Measurements from ENCODE around the gene RARB. TPM values are rescaled to one million over a fixed set of nuclear protein-coding genes. Genes with fewer than 3 reads are reported as not detected.

The RARB gene
- total RNA-seq, 2 experiments from 2014 or later = not detected

GRCh38 chr3:25427563-25427941, 511 bp upstream of the RARB start:
- ChIA-PET CTCF (no interaction called here), POLR2A (no interaction called here)
- Mint-ChIP-seq H3K27me3 (peaks cover 44% of the 10 kb centered on the region), H3K27ac (no peak overlapping the region), H3K36me3 (ENCODE audit: low read depth) (no peaks in the 10 kb centered on the region), H3K4me3 (no peak overlapping the region), H3K4me1 (peaks cover 3% of the 10 kb centered on the region), H3K9me3 (no peaks in the 10 kb centered on the region)
- DNase-seq = no peak

- POLR2A ChIA-PET = no interaction called here
- no peak for DNase-seq
- CTCF ChIA-PET = interaction anchor here (1.0 kb wide), 1 partner anchor 16 kb away, joined by 3 read pairs; no protein-coding TSS in a partner anchor
- Mint-ChIP-seq H3K27ac (no peak overlapping the region), H3K4me3 (no peak overlapping the region), H3K36me3 (ENCODE audit: low read depth) (no peaks in the 10 kb centered on the region), H3K9me3 (no peaks in the 10 kb centered on the region), H3K27me3 (peaks cover 47% of the 10 kb centered on the region), H3K4me1 (peaks cover 3% of the 10 kb centered on the region)
Observed at GRCh38 chr3:25428789-25429335, 799 bp downstream of the RARB start.

- Mint-ChIP-seq H3K4me3 (no peak overlapping the region), H3K4me1 (peaks cover 3% of the 10 kb centered on the region), H3K36me3 (ENCODE audit: low read depth) (no peaks in the 10 kb centered on the region), H3K27ac (no peak overlapping the region), H3K9me3 (no peaks in the 10 kb centered on the region), H3K27me3 (peaks cover 47% of the 10 kb centered on the region)
- POLR2A ChIA-PET = no interaction called here
- CTCF ChIA-PET = no interaction called here
- DNase-seq = no peak
Observed at GRCh38 chr3:25429361-25430286, 1.6 kb downstream of the RARB start.

GRCh38 chr3:25430287-25430934, 2.3 kb downstream of the RARB start:
- peaks cover 3% of the 10 kb centered on the region for H3K4me1 Mint-ChIP-seq
- no peaks in the 10 kb centered on the region for H3K9me3 Mint-ChIP-seq
- peaks cover 42% of the 10 kb centered on the region for H3K27me3 Mint-ChIP-seq
- ChIA-PET POLR2A (no interaction called here), CTCF (no interaction called here)
- no peak for DNase-seq
- H3K36me3 Mint-ChIP-seq (ENCODE audit: low read depth) = no peaks in the 10 kb centered on the region
- no peak overlapping the region for H3K4me3 Mint-ChIP-seq
- no peak overlapping the region for H3K27ac Mint-ChIP-seq

GRCh38 chr3:25430935-25431770, 3.1 kb downstream of the RARB start:
- no peak for DNase-seq
- ChIA-PET CTCF (no interaction called here), POLR2A (no interaction called here)
- no peaks in the 10 kb centered on the region for H3K9me3 Mint-ChIP-seq
- H3K4me3 Mint-ChIP-seq = no peak overlapping the region
- peaks cover 3% of the 10 kb centered on the region for H3K4me1 Mint-ChIP-seq
- no peak overlapping the region for H3K27ac Mint-ChIP-seq
- peaks cover 42% of the 10 kb centered on the region for H3K27me3 Mint-ChIP-seq
- H3K36me3 Mint-ChIP-seq (ENCODE audit: low read depth) = no peaks in the 10 kb centered on the region

GRCh38 chr3:25432176-25432720, 4.2 kb downstream of the RARB start:
- H3K4me1 Mint-ChIP-seq = peaks cover 3% of the 10 kb centered on the region
- CTCF ChIA-PET = no interaction called here
- H3K36me3 Mint-ChIP-seq (ENCODE audit: low read depth) = no peaks in the 10 kb centered on the region

GRCh38 chr3:25433106-25433505, 5.0 kb downstream of the RARB start:
- ChIA-PET POLR2A (no interaction called here), CTCF (no interaction called here)
- no peak overlapping the region for H3K27ac Mint-ChIP-seq
- H3K36me3 Mint-ChIP-seq (ENCODE audit: low read depth) = no peaks in the 10 kb centered on the region
- no peak for DNase-seq
- H3K27me3 Mint-ChIP-seq = peaks cover 26% of the 10 kb centered on the region
- H3K4me1 Mint-ChIP-seq = peaks cover 1% of the 10 kb centered on the region
- no peaks in the 10 kb centered on the region for H3K9me3 Mint-ChIP-seq
- no peak overlapping the region for H3K4me3 Mint-ChIP-seq

More at GRCh38 chr3:25432176-25432720, 4.2 kb downstream of the RARB start:
- POLR2A ChIA-PET = no interaction called here
- H3K27me3 Mint-ChIP-seq = peaks cover 34% of the 10 kb centered on the region
- DNase-seq = no peak
- no peaks in the 10 kb centered on the region for H3K9me3 Mint-ChIP-seq
- no peak overlapping the region for H3K4me3 Mint-ChIP-seq
- no peak overlapping the region for H3K27ac Mint-ChIP-seq

- ChIA-PET CTCF (no interaction called here), POLR2A (no interaction called here)
- Mint-ChIP-seq H3K27ac (no peak overlapping the region), H3K4me3 (no peak overlapping the region), H3K4me1 (no peaks in the 10 kb centered on the region), H3K27me3 (peaks cover 18% of the 10 kb centered on the region), H3K9me3 (no peaks in the 10 kb centered on the region), H3K36me3 (ENCODE audit: low read depth) (no peaks in the 10 kb centered on the region)
- DNase-seq = no peak
Observed at GRCh38 chr3:25433868-25434267, 5.8 kb downstream of the RARB start.

- POLR2A ChIA-PET = no interaction called here
- Mint-ChIP-seq H3K9me3 (no peaks in the 10 kb centered on the region), H3K36me3 (ENCODE audit: low read depth) (no peaks in the 10 kb centered on the region), H3K27me3 (peaks cover 2% of the 10 kb centered on the region), H3K4me1 (no peaks in the 10 kb centered on the region), H3K4me3 (no peak overlapping the region), H3K27ac (no peak overlapping the region)
- DNase-seq = no peak
- CTCF ChIA-PET = no interaction called here
Observed at GRCh38 chr3:25437953-25438352, 9.9 kb downstream of the RARB start.

- DNase-seq = no peak
- Mint-ChIP-seq H3K27ac (no peak overlapping the region), H3K4me1 (no peaks in the 10 kb centered on the region), H3K36me3 (ENCODE audit: low read depth) (no peaks in the 10 kb centered on the region), H3K4me3 (no peak overlapping the region), H3K9me3 (no peaks in the 10 kb centered on the region), H3K27me3 (no peaks in the 10 kb centered on the region)
- ChIA-PET CTCF (no interaction called here), POLR2A (no interaction called here)
Observed at GRCh38 chr3:25438791-25439555, 10.9 kb downstream of the RARB start.

- Mint-ChIP-seq H3K4me1 (no peaks in the 10 kb centered on the region), H3K9me3 (no peaks in the 10 kb centered on the region), H3K27ac (no peak overlapping the region), H3K36me3 (ENCODE audit: low read depth) (no peaks in the 10 kb centered on the region), H3K27me3 (no peaks in the 10 kb centered on the region), H3K4me3 (no peak overlapping the region)
- ChIA-PET CTCF (no interaction called here), POLR2A (no interaction called here)
- peak; percentile 12 for DNase-seq
Observed at GRCh38 chr3:25441234-25441856, 13.3 kb downstream of the RARB start.

- Mint-ChIP-seq H3K27me3 (no peaks in the 10 kb centered on the region), H3K4me3 (no peak overlapping the region), H3K4me1 (no peaks in the 10 kb centered on the region), H3K27ac (no peak overlapping the region), H3K36me3 (ENCODE audit: low read depth) (no peaks in the 10 kb centered on the region), H3K9me3 (no peaks in the 10 kb centered on the region)
- DNase-seq = no peak
- ChIA-PET CTCF (interaction anchor here (1.4 kb wide), 1 partner anchor 12 kb away, joined by 5 read pairs; no protein-coding TSS in a partner anchor), POLR2A (interaction anchor here (0.7 kb wide), 1 partner anchor 21 kb away, joined by 6 read pairs; no protein-coding TSS in a partner anchor)
Observed at GRCh38 chr3:25442486-25442885, 14.4 kb downstream of the RARB start.
